Smooth muscle cell of the brain vasculature (primary cell): ENCODE data around the gene ARL15.

ENCODE experiments used
- DNase-seq: peaks from one replicate; pipeline ENCODE4 v3.0.0-alpha.2; 2012; ENCODE audit warnings: low read depth, low spot score

The ARL15 gene

DNA sequence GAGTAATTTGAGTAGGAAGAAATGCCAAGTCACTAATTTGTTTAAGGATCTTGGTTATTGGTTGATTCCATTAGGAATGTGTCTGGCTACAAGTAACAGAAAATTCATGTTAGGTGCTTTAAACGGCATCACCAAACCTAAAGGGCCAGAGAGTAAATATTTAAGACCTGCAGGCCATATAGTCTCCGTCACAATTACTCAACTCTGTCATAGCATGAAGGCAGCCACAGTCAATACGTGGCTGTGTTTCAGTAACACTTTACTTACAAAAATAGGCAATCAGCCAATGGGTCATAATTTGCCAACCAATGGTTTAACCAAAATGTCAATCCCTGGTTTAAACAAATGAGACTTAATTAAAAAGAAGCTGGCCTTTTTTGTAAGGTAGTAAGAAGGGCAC, 98.5 kb downstream of the ARL15 start:
- no peak for DNase-seq

DNA sequence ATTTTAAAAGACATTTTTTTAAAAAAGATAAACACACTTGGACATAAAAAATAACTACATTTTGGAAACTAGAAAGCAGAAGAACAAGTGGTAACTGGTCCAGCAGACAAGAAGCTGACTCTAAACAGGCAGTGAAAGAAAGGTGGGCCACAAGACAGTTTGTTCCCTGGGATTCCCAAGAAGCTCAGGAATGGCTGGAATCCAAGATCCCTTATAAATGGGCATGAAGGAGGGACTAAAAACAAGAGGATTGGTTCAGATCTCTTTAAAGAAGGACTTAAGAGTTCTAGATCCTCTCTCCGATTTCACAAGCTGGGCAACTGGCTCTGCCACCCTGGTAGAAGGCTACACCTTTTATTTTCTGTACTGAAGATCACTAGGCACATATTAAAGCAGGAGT, 102.8 kb downstream of the ARL15 start:
- no peak for DNase-seq

DNA sequence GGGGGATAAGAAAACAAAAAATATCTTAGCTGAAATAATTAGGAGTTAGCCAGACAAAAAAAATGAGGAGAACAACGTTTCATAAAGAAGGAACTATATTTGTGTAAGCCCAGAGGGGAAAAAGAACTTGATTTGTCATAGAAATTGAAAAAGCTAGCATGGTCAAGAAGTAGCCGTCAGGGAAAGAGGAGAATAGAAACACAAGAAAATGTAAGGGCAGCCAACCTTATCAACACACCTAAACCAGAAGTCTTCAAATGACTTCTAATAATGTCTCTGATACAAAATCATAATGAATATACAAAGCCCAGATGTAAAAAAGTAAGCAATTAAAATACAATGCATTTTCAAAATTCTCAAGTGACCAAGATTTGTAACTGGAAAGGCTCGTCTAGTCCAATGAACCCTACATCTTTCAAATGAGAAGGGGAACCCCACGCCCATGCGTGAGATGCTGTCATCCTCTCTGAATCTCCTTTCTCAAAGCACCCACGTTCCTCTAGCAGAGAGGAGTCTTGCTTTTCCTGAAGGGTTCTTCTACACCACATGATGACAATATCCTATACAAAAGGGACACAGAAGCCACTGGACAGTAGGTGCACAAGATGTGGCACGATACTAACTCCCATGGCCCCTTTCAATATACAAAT, 103.7 kb downstream of the ARL15 start:
- no peak for DNase-seq

DNA sequence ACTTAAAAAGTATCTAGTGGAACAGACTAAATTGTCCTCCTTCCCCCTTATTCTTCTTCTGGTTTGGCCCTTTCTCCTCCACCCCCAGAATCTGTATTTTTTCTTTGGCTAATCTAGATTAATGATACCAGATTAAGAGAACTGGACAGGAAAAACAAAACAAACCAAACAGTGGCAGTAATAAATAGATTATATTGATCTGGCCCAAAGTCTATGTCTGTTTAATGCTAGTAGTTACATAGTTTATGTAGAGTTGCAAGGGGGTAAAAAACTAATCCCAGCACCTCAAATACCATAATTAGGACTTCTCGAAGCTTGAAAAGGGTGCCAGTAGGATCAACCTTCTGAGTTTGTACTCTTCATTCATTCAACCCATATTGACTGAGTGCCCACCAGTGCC, 104.5 kb downstream of the ARL15 start:
- no peak for DNase-seq

DNA sequence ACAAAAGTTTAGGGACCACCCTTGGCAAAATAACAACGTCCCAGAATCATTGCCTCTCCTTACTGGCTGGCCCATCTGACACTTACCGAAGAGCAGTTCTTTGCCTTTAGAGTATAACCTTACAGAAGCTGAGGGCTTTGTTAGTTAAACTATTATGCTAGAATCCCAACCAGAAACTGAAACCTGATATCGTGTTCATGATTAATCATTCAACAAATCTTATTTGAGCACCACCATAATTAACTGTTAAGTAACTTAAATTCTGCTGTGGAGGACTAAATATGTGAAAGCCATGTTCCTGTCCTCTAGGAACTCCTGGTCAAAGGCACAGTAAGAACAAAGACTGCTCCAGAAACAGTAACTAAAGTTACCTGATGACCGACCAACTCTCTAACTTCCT, 104.9 kb downstream of the ARL15 start:
- DNase-seq, result no peak

DNA sequence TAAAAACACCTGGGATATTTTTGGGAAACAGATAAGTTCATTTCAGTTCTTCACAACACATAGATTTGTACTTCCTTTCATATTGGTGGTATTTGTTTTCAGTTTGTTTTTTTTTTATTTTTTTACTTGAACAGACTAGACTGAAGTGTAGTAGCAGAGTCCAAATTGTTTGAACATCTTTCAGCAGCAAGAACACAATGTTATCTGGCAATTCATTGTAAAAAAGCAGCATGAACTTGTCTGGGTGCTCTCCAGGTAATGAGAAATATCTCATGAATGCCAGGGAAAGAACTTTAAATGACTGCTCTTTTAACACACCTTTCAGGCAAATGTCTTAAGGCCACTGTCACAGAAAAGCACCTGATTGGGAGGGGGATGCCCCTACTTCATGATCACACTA, 113.4 kb downstream of the ARL15 start:
- no peak for DNase-seq

DNA sequence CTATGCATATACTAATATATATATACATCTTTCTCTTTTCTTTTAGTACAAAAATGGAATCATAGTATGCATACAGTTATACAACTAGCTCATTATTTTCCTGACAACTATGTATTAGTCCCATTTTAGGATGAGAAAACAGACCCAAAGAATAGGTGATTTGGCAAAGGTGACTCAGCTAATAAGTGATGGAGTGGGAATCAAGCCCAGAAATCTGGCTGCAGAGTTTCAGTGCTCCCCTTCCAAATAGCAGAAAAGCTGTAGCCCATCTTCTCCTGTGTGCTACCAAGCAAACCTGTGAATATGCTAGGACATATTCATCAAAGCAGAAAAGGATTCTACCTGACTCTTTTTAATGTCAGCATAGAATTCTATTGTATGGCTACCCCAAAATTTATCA, 114.7 kb downstream of the ARL15 start:
- DNase-seq, result no peak

DNA sequence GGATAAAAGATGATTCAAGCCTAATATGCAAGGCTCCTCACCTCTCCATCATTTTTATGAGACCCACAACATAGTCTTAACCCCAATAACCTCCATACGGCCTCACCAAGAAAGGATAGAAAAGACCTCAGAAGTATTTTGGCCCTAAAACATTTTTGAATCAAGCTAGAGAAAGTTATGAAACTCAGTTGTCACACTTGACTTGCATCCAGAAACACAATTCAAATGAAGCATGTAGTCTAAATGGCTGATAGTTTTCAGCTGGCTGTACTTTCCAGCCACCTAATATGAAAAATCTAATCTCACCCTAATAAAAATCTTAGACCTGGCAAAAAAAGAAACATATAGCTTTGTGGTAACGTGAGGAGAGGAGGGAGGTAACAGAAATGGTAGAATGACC, 116.1 kb downstream of the ARL15 start:
- DNase-seq, result no peak

DNA sequence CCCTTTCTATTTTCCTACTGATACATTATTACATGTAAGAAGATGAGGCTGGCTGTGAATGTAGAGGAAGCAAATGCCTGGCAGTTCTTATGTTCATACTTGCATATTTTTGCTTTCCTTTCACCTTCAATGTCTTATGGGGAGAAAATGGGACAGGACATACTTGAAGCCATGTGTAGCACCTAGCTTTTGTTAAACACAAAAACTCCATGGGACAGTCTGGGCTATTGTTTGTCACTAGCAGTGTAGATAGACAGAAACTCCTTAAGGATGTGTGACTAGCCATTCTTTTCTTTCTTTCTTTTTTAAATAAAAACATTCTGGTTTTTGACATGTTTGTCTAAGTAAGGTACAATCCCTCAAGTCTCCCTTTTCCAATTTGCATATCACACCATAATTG, 122.7 kb downstream of the ARL15 start:
- no peak for DNase-seq

DNA sequence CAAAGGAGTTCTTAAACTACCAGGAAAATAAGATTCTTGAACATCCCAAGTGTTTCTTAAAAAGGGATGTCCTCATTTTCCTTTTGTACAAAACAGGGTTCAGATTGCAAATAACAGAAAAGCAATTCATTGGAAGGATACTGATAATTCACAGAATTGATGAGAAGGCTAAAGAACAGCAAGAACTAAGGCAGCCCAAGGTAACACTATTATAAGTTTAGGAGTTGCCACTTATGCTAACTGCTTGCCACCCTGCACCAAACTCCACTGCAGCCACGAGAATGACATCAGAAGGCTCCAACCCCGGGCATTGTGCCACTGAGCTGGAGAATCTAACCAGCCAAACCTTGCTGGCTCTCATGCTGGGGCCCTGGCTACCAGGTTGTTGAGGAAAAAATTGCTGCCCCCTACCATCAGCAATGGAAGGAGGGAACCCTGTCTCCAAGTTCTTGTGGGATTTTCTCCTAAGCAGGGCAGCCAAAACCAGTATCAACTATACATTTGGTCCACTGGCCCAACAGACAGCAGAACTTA, 123.4 kb downstream of the ARL15 start:
- DNase-seq, result no peak

DNA sequence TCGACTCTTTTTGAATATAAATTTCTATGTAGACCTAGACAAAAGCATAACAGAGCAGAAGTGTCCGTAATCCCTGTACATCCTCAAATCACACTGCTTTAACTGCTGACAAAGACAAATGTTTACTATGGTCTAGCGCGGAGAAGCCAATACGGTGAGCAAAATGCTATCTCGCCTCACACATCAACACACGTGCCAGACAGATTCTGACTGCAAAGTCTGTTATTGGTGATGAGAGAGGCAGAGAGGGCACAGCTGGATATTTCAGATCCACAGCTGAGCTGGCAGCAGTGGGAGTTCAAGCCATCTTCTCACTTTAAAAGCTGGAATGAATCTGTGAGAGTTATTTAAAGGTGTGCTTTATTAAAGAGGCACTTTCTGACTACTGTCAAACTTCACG, 124.3 kb downstream of the ARL15 start:
- no peak for DNase-seq

DNA sequence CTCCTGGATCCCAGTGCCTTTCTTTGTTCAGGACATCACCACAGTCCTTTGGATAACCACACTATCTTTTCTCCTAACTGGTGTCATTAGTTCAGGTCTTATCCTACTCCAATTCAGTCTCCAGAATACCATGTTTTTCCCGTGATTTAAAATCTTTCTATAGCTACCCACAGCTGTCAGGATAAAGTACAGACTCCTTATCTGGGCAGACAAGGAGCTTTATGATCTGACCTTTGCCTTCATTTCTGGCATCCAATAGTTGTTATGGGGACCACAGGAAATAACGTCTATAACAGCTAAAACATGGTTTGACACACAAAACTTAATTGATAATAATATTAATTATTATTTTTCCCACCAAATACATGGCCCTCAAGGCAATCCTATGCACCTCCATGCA, 125.6 kb downstream of the ARL15 start:
- no peak for DNase-seq

DNA sequence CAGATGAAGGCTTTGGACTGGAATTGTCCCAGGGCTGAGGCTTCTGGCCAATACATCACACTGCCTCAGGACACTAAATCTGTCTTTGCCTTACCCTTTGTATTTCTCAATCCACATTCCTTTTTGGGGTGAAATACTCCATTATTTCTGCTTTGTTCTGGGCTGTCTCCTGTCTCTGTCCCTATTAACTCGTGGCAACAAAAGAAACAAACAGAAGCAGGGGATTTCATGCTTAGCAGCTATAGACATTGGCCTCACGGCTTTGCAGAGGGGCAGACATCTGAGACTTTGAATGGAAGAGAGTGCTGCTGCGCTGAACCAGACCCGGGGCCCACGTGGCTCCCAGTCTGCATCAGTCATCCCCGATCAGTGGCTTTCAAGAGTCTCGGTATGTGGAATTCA, 129.7 kb downstream of the ARL15 start:
- no peak for DNase-seq

DNA sequence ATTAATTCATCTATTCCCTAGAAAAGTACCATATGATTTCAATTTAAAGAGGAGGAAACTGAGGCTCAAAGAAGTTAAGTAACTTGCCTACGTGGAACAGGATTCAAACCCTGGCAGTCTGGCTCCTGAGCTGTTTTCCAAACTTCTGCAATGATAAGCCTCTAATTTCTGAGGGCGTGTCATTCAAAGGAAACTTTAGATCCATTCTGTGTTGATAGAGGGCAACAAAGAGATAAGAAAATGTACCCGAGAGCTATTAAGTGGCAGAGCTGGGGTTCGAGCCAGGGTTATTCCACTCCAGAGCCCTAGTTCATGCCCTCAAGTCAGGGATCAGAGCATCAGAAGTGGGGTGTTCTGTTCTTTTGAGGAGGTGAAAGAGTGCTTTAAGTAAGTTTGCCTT, 131.4 kb downstream of the ARL15 start:
- DNase-seq, result no peak

DNA sequence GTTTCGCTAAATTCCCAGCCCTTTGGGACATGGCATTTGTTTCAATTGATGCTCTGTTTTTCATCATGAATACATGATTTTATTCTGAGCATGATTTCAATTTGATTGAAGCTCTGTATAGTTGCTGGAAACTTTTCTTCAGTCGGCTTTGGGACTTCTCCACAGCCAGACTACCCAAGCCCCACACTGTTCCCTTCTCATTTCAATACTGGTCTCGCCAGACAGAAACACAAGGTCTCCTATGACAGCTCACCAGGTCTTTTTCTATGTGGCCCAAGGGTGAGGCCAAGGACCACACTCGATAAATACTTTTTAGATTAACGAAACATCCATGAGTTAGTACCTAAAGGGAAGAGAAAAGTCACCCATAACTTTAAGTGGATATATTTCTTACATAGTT, 132.2 kb downstream of the ARL15 start:
- DNase-seq, result no peak

DNA sequence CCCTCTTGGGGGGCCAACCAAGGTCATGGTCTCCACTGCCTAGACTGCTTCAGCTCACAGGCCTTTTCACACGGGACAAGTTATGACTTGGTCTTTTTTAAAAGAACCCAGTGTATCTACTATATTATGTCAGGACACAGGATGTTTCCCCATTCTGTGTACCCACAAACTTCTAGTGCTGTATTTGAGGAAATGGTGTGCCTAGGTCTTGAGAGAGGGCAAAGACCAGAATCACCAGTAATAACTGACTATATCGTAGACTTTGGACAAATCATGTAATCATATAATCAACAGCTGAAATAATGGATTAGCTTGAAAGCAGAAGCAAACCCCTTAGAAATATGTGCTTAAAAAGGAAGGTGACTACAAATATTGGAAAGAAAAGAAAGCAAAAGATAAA, 133.3 kb downstream of the ARL15 start:
- no peak for DNase-seq

DNA sequence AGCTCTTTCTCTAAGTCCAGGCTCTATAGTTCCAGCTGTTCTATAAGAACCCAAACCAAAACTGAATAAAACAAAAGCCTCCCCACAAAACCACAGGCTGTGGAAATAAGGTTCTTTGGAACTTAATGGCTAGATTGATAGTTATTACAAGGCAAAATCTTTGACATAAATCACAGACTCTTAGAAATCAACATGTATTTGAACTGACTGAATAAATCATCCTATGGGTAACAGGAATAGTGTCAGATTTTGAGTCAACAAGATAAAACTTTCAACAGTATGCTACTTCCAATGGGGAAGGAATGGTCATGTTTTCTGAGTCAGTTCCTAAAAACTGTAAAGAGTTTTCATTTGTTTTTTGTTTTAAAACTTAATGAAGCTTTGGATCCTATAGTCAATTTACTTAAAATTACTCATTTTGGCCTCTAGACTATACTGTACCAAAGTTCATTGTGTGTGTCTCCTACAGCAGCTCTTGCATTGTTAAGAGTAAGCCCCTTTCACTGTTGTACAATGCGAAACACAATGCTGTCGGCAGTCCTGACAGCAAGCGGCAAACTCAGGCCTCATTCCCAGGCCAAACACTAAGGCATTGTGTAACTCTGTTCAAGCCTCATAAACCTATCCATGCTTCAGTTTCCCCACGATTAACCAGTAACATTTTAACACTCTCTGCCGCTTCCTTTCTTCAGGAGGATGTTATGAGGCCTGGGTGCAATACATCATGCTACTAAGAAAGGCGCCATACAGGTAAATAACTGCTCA, 134.1 kb downstream of the ARL15 start:
- no peak for DNase-seq

DNA sequence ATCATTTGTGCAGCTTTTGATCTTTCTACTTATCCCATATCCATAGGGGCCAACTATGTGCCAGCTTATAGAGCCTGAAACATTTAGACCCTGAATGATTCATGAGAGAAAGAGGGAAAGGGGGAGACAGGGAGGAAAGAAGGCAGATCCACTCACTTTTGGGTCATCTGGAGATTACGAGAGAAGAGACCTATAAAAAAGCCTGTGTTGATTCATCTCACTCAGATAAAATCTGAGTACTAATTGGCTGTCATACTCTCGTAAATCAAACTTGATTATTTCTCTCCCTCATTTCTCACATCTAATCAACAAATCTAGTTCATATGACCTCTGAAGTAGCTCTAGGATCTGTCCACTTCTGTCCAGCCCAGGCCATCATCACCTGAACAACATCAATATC, 137.1 kb downstream of the ARL15 start:
- DNase-seq, result no peak

DNA sequence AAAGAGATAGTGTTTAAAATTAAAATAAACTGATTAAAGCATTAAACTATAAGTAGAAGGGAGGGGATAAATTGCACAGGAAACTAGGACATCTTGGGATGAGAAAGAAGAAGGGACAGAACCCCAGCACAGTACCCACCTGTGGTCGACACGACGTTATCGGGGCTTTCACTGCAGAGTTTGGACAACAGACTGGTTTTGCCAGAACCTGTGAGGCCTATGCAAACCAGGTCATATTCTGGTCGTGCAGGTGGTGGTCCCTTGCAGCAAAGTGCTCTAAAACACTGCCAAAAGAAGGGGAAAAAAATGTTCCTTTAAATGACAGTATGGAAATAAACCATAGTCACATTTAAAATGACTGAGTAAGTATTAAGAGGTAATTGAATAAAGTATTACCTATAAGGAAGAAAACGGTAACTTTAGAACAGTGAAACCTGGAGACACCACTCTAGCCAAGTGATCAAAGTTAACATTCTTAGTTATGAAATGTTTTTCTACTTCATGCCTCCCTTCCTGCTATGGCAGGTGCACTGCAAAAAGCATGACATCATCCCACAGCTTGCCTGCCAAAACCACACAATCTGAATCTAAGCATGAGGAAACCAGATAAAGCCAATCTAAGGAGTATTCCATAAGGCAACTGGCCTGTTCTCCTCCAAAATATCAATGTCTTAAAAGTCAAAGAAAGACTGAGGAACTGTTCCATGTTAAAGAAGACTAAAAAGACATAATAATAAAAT, 138.6 kb downstream of the ARL15 start:
- DNase-seq, result no peak

DNA sequence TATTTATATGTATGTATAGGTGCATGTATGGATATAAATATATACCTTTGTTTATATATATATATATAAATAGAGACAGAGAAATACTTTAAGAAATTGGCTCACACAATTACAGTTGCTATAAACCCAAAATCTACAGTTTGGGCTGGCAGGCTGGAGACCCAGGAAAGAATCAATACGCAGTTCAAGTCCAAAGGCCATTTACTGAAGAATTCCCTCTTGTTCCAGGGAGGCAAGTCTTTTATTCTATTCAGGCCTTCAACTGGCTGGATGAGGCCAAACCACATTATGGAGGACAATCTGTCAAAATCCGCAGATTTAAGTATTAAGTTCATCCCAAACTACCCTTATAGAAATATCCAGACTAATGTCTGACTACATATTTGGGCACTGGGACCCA, 144.7 kb downstream of the ARL15 start:
- no peak for DNase-seq

DNA sequence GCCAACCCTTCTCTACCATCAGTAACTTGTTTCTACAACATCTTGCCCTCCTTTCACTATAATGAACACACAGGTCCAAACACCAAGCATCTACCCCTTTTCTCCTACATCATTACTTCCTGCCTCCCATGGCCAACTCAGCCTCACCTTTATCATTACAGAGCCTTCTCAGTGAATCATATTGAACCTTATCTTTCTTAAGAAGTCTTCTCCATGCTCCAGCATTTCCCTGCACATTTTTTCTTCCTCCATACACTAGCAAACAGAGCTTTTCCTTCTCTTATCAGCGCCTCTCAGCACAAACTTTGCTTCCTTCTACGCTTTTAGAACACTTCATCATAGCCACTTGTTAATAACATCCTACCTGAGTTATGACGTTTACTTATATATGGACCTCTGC, 148.2 kb downstream of the ARL15 start:
- no peak for DNase-seq

DNA sequence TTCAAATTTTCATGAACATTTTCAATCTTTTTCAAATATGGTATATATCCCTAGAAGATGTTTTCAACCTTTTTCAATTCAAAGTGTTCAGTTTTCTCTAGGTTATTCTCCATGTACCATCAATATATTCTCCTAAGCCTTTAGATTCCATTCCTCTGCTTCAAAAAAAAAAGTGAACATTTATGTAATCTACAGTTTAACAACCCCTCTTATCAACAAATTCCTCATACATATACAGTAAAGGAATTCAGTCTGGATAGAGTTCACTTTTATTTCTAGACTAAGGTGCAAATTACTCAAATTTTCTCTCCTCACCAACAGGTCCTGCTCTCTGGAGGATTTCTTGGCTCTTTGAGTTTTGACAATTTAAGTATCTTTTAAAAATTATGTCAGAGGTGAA, 150.0 kb downstream of the ARL15 start:
- DNase-seq, result no peak

DNA sequence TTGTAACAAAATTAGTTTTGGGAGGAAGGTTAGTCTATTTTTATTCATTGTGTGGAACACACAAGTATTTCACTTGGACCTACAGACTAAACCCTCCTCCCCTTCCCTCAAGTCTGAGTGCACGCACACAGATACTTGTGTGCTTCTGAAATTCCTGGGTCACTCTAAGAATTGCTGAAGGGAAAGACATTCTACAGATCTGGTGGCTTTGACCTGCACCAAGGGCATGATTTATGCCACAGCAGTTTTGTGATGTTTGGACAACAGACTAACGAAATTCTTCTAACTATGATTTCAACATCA, 150.5 kb downstream of the ARL15 start:
- DNase-seq, result no peak
